Gastroesophageal sphincter (tissue), 4 donors: Measurements from ENCODE around the gene COA6. TPM values are rescaled to one million over a fixed set of nuclear protein-coding genes. Genes with fewer than 3 reads are reported as not detected.

Experiments used
- ATAC-seq: fragments of 150-250 bp; one replicate; pipeline ENCODE4 v1.9.1; 2016; ENCODE audit warnings: mild to moderate bottlenecking, moderate library complexity
- H3K27ac ChIP-seq, 4 donors: fragments of 200-600 bp; sonication (generic) in 3 of 4; 1 replicate in 3 of 4; 2 replicates in 1 of 4; pipeline ENCODE4 v1.5.1; 2016 to 2019
- H3K27me3 ChIP-seq: fragments of 200-600 bp; sonication (generic); one replicate; pipeline ENCODE4 v1.5.1; 2019
- H3K36me3 ChIP-seq, 2 donors: fragments of 200-600 bp; sonication (generic); one replicate each; pipeline ENCODE4 v1.5.1; 2019; ENCODE audit warnings: control low read depth in 1 of 2
- H3K4me1 ChIP-seq, 3 donors: fragments of 200-600 bp; sonication (generic); 1 replicate in 2 of 3; 2 replicates in 1 of 3; pipeline ENCODE4 v1.5.1; 2016 to 2019; ENCODE audit warnings: control low read depth in 2 of 3
- H3K4me3 ChIP-seq, 2 donors: fragments of 200-600 bp; sonication (generic); one replicate each; pipeline ENCODE4 v1.5.1; 2019; ENCODE audit warnings: mild to moderate bottlenecking in 1 of 2, moderate library complexity in 1 of 2
- H3K9me3 ChIP-seq, 3 donors: fragments of 200-600 bp; sonication (generic); one replicate each; pipeline ENCODE4 v1.5.1; 2017 to 2019; ENCODE audit warnings: control low read depth in 2 of 3
- CTCF ChIP-seq, 4 experiments: fragments of 200-600 bp in 2 of 4; fragments of 450-650 bp in 2 of 4; sonication (generic) in 1 of 4; IDR thresholded peaks; one replicate each; pipeline ENCODE4 v1.5.1; 2017 to 2019; ENCODE audit warnings: antibody characterized with exemption in 4 of 4, mild to moderate bottlenecking in 2 of 4, moderate library complexity in 2 of 4
- EP300 ChIP-seq: sonication (generic); formaldehyde crosslinking; IDR thresholded peaks from one replicate; pipeline ENCODE4 v1.6.1; 2017; ENCODE audit warnings: antibody characterized with exemption, mild to moderate bottlenecking
- POLR2A ChIP-seq, 2 donors: fragments of 450-650 bp; IDR thresholded peaks; one replicate each; pipeline ENCODE4 v1.6.1; 2017; ENCODE audit warnings: antibody characterized with exemption in 2 of 2, mild to moderate bottlenecking in 2 of 2, moderate library complexity in 1 of 2
- POLR2AphosphoS5 ChIP-seq: sonication (generic); formaldehyde crosslinking; IDR thresholded peaks from one replicate; pipeline ENCODE4 v1.6.1; 2017; ENCODE audit warnings: antibody characterized with exemption
- WGBS, 2 donors: methylation state at CpG; one replicate each; pipeline ENCODE4 v1.1.5; 2018; ENCODE audit warnings: low coverage in 1 of 2; 5-methylcytosine and 5-hydroxymethylcytosine counted together
- total RNA-seq, 4 donors: library from RNA; depleted of rRNA; stranded (reverse); fragments of >200 nt; gene quantifications; one replicate each; pipeline ENCODE4 v1.1.0, GENCODE V29; 2016

COA6 gene
- total RNA-seq, 4 donors from 2014 or later, result 13.4 to 24.7 (median 16.9) TPM

GRCh38 chr1:234427950-234428646, 54.8 kb downstream of the COA6 start:
- Histone ChIP-seq H3K4me3 (no peak overlapping the region), H3K27ac (no peak overlapping the region), H3K9me3 (no peaks in the 10 kb centered on the region), H3K4me1 (no peaks in the 10 kb centered on the region), H3K27me3 (no peaks in the 10 kb centered on the region), H3K36me3 (peaks cover 0 to 61% of the 10 kb centered on the region in 2 donors)
- ATAC-seq, result no peak
- WGBS, 2 donors, result 59 to 76% methylated on average over 5 to 6 of the region's 8 CpGs
- TF ChIP-seq POLR2AphosphoS5 (no peak), POLR2A (IDR thresholded peaks at IDR 0.05) (no peak), EP300 (no peak), CTCF (IDR thresholded peaks at IDR 0.05) (no peak)

- 84 to 87% methylated on average over 5 of the region's 5 CpGs for WGBS, 2 donors
Observed at GRCh38 chr1:234429434-234429806, 56.2 kb downstream of the COA6 start.

GRCh38 chr1:234430691-234431090, 57.4 kb downstream of the COA6 start:
- WGBS, 2 donors, result 90 to 96% methylated on average over 4 to 5 of the region's 5 CpGs
- TF ChIP-seq CTCF (IDR thresholded peaks at IDR 0.05) (no peak), POLR2AphosphoS5 (no peak), EP300 (no peak), POLR2A (IDR thresholded peaks at IDR 0.05) (no peak)
- Histone ChIP-seq H3K27me3 (no peaks in the 10 kb centered on the region), H3K9me3 (no peaks in the 10 kb centered on the region), H3K4me3 (no peak overlapping the region), H3K4me1 (no peaks in the 10 kb centered on the region), H3K27ac (no peak overlapping the region), H3K36me3 (peaks cover 0 to 57% of the 10 kb centered on the region in 2 donors)
- no peak for ATAC-seq

More at GRCh38 chr1:234429434-234429806, 56.2 kb downstream of the COA6 start:
- no peaks in the 10 kb centered on the region for H3K9me3 ChIP-seq
- no peak overlapping the region for H3K4me3 ChIP-seq
- ATAC-seq, result no peak
- no peak overlapping the region for H3K27ac ChIP-seq
- H3K36me3 ChIP-seq, result peaks cover 0 to 62% of the 10 kb centered on the region in 2 donors
- TF ChIP-seq POLR2AphosphoS5, result no peak
- no peak for TF ChIP-seq EP300
- TF ChIP-seq POLR2A (IDR thresholded peaks at IDR 0.05), result no peak
- TF ChIP-seq CTCF (IDR thresholded peaks at IDR 0.05), result no peak
- H3K4me1 ChIP-seq, result no peaks in the 10 kb centered on the region
- H3K27me3 ChIP-seq, result no peaks in the 10 kb centered on the region

- WGBS, 2 donors, result 80 to 83% methylated on average over 4 of the region's 4 CpGs
- H3K27ac ChIP-seq, result no peak overlapping the region
- no peaks in the 10 kb centered on the region for H3K9me3 ChIP-seq
- no peaks in the 10 kb centered on the region for H3K27me3 ChIP-seq
- ATAC-seq, result no peak
- H3K4me3 ChIP-seq, result no peak overlapping the region
- H3K4me1 ChIP-seq, result no peaks in the 10 kb centered on the region
- H3K36me3 ChIP-seq, result peaks cover 0 to 53% of the 10 kb centered on the region in 2 donors
- TF ChIP-seq EP300 (no peak), CTCF (IDR thresholded peaks at IDR 0.05) (no peak), POLR2AphosphoS5 (no peak), POLR2A (IDR thresholded peaks at IDR 0.05) (no peak)
Observed at GRCh38 chr1:234431255-234431654, 58.0 kb downstream of the COA6 start.
